PC-3 (cell line): ENCODE data around the gene SGMS1.

ENCODE experiments used
- EZH2phosphoT487 ChIP-seq: fragments of 300-600 bp; sonication (generic); IDR thresholded peaks from 2 replicates; pipeline ENCODE4 v1.6.1; 2018; ENCODE audit warnings: mild to moderate bottlenecking, antibody characterized with exemption, low read length, borderline replicate concordance
- TF ChIP-seq, protein P1 (sequence below): fragments of 300-600 bp; sonication (generic); conservative IDR thresholded peaks from 2 replicates; pipeline ENCODE4 v1.5.1; 2017; ENCODE audit warnings: antibody characterized with exemption, low read depth, mild to moderate bottlenecking, low read length

DNA sequence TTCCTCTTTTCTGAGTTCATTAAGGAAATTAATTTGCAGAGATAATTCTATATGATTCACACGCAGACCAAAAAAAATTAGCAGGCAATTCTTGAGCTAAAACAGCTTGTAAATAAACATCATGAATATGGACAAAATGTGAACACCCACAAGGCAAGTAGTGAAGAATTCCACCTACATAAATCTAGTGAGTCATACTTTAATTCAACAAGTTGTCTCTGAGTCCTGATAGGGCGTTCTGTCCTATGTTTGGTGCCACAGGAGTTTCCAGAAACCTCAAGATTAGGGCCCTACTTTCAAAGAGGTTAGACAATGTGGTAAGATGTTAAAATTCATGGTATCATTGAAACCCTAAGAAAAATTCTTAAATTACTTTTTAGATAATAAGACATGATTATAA, 122.3 kb downstream of the SGMS1 start:
- TF ChIP-seq, protein P1, sequence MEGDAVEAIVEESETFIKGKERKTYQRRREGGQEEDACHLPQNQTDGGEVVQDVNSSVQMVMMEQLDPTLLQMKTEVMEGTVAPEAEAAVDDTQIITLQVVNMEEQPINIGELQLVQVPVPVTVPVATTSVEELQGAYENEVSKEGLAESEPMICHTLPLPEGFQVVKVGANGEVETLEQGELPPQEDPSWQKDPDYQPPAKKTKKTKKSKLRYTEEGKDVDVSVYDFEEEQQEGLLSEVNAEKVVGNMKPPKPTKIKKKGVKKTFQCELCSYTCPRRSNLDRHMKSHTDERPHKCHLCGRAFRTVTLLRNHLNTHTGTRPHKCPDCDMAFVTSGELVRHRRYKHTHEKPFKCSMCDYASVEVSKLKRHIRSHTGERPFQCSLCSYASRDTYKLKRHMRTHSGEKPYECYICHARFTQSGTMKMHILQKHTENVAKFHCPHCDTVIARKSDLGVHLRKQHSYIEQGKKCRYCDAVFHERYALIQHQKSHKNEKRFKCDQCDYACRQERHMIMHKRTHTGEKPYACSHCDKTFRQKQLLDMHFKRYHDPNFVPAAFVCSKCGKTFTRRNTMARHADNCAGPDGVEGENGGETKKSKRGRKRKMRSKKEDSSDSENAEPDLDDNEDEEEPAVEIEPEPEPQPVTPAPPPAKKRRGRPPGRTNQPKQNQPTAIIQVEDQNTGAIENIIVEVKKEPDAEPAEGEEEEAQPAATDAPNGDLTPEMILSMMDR, result no peak
- no peak for TF ChIP-seq EZH2phosphoT487
